SH-SY5Y (cell line): ENCODE data around the gene CCDC85A.

Experiments
- GATA2 ChIP-seq: IDR thresholded peaks from 2 replicates; pipeline ENCODE4 v1.6.1; 2011; ENCODE audit warnings: mild to moderate bottlenecking, low read depth, low read length
- GATA3 ChIP-seq: IDR thresholded peaks from 2 replicates; pipeline ENCODE4 v1.6.1; 2011; ENCODE audit warnings: low read depth, mild to moderate bottlenecking, low read length, moderate library complexity

DNA sequence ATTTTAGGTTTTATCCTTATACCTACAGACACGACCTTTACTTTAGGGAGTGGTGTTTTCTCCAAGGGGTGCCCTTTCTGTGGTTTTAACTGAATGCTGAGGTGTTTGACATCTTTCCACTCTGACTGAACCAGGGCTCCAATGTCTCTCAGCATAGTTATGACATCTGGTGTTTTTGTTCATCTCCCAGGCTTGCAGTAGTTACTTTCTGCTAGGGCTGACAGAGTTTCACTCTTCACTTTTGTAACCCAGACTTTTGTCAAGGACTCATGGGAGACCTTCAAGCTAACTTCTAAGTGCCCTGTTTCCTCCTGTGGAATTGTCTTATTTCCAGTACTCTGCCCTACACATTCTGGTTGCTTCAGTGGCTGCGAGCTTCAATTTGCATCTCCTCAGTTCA lies 103.1 kb downstream of the CCDC85A start:
- TF ChIP-seq GATA3 (no peak), GATA2 (no peak)
